NOMO-1 (cell line): ENCODE data around the gene MAML3.
"Not testable (repeated sequence)": the region's sequence is repeated elsewhere in the genome, so short reads cannot be mapped to it uniquely, and the experiment has no call there.

Source experiments
- DNase-seq, 2 experiments: peaks; one replicate each; lab custom pipeline; 2025; ENCODE audit not compliant: unreplicated experiment in 2 of 2; lab: John Stamatoyannopoulos, UW

Gene MAML3

GRCh38 chr4:139719381-139720101 lies 434.4 kb downstream of the MAML3 start:
- DNase-seq = no peak

- DNase-seq = no peak
Observed at GRCh38 chr4:139718833-139719232, 435.2 kb downstream of the MAML3 start.

DNA sequence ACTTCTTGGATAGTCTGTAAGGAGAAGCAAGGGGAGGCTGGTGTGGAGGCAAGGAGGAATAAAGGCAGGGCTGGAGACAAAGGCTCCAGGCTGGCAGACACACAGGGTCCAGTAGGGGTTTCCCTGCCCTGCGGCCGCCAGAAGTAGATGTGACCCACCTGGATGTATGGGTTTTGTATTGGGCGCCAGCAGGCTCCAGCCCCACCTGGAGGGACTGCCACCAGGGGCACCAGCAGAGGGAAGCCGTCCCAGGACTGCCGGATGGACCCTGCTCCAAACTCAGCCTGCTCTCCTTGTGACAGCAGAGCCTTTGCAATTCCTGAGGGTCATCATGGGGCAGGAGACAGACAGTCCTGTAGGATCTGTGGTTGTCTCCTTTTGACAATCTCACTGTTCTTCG lies 435.6 kb downstream of the MAML3 start:
- no peak for DNase-seq

- no peak for DNase-seq
Observed at GRCh38 chr4:139715746-139716391, 438.1 kb downstream of the MAML3 start.

GRCh38 chr4:139712882-139713281 lies 441.1 kb downstream of the MAML3 start:
- no peak for DNase-seq

GRCh38 chr4:139711461-139711860 lies 442.5 kb downstream of the MAML3 start:
- DNase-seq = no peak

GRCh38 chr4:139710073-139710472 lies 443.9 kb downstream of the MAML3 start:
- no peak for DNase-seq

- no peak for DNase-seq
Observed at GRCh38 chr4:139709660-139710059, 444.3 kb downstream of the MAML3 start.

DNA sequence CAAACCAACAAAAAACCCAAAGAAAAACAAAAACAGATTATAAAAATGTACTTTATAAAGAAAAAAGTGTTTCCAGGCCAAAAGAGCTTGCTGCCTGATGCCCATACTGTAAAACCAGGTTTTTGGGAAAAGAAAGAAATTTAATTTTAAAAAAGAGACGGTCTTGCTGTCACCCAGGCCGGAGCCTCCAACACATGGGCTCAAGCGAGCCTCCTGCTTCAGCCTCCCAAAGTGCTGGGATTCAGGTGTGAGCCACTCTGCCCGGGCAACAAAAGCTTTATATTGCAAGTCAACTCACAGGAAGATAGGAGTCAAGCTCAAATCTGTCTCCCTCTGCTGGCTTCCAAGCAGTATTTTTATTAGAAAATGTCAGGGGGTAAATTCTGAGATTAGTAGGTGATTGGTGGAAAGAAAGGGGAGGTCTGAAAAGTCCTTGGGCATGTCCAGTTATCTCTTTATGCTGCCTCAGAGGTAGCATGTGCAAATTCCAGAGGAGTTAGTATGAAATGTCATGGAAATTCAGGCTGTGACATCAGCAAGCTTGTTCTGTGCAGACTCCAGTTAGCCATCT lies 449.0 kb downstream of the MAML3 start:
- DNase-seq = no peak

DNA sequence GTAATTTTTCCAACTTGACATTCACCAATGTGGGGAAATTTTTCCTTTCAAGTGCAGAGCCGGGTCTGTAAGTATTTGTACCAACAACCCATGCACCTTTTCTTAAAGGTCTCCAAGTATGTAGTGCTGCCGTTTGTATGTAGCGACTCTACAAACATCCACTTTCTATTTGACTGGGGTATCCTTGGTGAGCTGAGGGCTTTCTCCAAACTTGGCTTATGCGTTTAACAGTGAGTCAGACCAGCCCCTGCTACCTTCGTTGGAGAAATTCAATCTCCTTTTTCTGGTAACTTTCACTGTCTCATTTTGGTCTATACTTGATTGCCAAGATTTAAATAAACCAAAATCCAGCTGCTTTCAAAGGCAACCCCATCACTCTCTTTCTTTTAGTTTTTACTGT lies 453.4 kb downstream of the MAML3 start:
- no peak for DNase-seq

DNA sequence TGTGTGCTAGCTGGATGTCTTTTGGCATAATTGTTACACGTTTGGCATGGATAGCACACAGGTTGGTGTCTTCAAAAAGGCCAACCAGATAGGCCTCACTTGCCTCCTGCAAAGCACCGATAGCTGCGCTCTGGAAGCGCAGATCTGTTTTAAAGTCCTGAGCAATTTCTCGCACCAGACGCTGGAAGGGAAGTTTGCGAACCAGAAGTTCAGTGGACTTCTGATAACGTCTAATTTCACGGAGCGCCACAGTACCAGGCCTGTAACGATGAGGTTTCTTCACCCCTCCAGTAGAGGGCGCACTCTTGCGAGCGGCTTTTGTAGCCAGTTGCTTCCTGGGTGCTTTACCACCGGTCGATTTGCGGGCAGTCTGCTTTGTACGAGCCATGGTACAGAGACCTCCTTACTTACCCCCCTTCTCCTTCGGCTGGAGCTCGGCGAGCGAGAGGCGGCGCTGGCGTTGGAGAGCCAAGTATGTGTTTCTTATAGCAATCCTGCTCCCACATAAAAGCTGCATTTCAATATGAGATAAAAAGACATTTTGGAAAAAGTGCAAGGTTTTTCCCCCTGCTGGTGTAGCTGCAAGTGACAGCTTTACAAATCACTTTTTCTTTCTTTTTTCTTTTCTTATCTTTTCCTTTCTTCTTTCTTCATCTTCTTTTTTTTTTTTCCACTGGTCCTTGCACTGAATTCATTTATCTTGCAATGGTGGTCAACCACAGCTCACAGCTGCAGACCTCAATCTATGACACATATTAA lies 455.6 kb downstream of the MAML3 start:
- DNase-seq = not testable (repeated sequence)

DNA sequence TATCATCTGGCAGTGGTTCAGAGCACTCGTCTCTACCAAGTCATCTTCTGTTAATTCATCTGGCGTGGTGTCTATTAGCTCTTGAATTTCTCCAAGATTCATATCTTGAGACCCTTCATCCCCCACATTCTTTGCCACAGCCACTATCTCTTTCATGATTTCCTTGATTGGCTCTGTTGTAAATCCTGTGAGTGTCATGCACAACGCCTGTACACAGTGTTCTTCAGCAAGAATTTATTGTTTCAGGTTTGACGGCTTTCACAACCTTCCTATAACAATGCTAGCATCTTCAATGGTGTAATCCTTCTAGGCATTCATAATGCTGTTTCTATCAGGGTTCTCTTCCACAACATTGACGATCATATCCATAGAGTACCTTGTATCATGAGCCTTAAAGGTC lies 457.5 kb downstream of the MAML3 start:
- DNase-seq = no peak

GRCh38 chr4:139694522-139695107 lies 459.4 kb downstream of the MAML3 start:
- no peak for DNase-seq

DNA sequence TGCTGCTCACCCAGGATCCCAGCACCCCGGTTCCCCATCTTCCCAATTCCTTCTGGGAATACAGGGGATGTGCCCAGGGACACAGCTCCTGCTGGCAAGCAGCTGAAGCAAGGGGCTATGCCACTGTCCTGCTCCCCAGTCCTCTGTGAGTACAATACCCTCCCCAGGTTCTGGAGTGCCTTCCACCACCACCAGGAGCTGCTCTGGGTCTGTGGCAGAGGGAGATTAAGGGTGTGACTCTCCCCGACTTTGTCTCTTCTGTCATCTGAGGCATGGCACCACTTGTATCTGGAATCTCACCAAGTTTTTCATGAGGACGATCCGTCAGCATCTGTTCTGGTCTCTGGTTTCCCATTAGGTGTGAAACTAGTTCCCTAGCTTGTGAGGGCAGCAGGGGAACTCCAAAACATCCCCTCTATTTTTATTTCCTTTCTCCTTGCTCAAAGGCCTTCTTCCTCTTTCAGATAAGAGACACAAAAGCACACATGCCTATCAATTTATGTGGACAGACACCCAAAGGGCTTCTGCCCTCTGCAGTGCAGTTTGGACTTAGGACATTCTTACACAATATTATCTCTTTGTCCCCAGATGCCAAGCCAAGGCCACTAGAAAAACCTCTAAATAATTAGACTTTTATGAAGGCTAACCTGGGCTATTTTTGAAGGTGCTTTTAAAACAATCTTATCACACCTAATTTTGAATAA lies 461.5 kb downstream of the MAML3 start:
- peak; percentile 34 to 66 for DNase-seq

DNA sequence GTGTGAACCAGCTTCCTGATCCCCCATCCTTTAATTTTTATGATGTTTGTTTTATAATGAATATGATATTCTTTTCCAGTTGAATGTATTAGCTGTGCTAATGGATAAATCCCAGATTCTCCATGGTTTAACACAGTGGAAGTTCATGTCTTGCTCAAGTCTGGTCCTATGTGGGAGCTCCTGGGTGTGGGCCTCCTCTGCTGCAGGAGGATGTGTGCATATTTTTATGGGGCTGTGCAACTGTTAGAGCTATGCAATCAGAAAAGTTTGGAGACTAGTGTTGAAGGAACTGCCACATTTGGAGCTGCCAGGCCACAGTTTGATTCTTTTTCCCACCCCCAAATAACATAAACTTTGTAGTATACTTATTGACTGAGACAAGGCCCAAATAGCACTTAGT lies 463.6 kb downstream of the MAML3 start:
- no peak for DNase-seq

DNA sequence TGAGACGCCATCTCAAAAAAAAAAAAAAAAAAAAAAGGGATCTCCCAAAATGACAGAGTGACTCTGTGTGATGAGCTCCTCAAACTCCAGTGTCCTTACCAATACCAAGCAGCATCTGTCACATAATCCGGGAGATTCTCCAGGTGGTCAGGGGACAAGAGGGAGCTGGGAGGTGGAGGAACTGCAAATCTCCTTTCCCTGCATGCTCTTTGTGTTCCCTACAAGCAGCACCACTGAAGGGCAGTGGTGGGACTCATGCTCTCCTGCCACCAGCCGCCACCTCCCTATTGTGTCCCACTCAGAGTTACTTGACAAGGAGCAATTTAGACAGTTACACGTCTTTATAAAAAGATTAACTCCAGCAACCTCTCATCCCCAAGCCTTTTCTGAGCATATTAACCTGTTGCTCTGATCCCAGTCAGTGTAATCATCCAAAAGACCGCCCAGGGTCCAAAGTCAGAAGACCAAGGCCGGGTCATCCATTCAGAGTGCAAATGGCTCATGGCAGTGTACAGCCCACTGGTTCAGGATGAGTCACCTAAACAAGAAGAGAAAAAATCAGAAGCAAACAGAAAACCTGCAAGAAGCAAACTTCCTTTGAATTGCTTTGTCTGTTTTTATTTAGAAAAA lies 464.8 kb downstream of the MAML3 start:
- no peak for DNase-seq

DNA sequence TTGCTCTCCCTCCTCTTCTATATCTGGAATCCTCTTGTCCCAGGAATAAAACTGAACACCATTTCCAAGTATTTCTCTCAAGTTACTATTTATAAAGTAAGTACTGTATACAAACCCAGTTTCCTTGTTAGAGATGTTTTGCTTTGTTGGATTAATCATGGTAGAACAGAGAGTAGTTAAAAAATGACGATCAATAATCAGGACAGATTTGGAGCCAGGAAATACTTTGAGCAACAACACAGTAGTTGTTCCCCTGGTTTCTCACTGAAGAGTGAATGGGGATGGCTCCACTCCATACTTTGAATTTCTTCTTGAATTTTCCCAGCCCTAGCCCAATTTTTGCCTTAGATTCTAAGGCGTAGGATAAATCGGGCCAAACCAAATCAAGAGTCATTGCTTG lies 467.0 kb downstream of the MAML3 start:
- DNase-seq = no peak

- DNase-seq = no peak
Observed at GRCh38 chr4:139686130-139686529, 467.9 kb downstream of the MAML3 start.

- DNase-seq = no peak
Observed at GRCh38 chr4:139685180-139685579, 468.8 kb downstream of the MAML3 start.

DNA sequence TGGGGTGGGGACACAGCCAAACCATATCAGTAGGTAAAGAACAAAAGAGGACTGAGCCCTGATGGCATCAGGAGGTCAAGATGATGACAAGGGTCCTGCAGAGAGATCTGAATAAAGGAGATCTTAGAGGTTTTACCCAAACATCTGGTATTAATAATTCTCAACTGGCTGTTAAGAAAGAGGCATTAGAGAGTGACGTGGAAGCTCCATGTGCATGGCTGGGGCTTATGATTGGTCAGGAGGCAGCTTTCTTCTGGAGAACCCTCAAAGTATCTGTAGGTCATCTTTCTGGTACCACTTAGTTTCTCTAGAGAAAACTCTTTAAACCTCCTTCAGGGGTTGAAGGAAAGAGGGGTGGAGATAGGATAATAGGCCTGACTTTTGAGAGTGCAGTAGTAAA lies 469.6 kb downstream of the MAML3 start:
- no peak for DNase-seq
